Spleen (tissue), 7 donors: ENCODE results near the gene PCBP3.

Experiments
- CTCF ChIP-seq, 11 experiments: fragments of 200-600 bp in 7 of 11; fragments of 450-650 bp in 4 of 11; sonication (generic) in 4 of 11; IDR thresholded peaks in 8 of 11; conservative IDR thresholded peaks in 3 of 11; 1 replicate in 7 of 11; 2 replicates in 4 of 11; pipeline versions ENCODE4 v1.4.0 to v1.8.0; 2016 to 2021; ENCODE audit warnings: antibody characterized with exemption in 11 of 11, inconsistent platforms in 4 of 11, mild to moderate bottlenecking in 1 of 11
- POLR2A ChIP-seq, 3 donors: fragments of 450-650 bp; IDR thresholded peaks; one replicate each; pipeline ENCODE4 v1.5.1; 2017; ENCODE audit warnings: antibody characterized with exemption in 3 of 3, mild to moderate bottlenecking in 1 of 3
- donor health status: DM: no; HTN: no; CAD: no; lungs with moderate emphysema.
- donor health status: DM: no; HTN: no; CAD: no.
- donor health status: DM: no; HTN: no; CAD: no.

GRCh38 chr21:45724994-45725843, 81.7 kb downstream of the PCBP3 start:
- TF ChIP-seq CTCF (IDR thresholded peaks at IDR 0.05 in 8 of 11, conservative IDR thresholded peaks at IDR 0.05 in 3 of 11) (no peak), POLR2A (IDR thresholded peaks at IDR 0.05) (no peak)
